HG03378 (cell line): ENCODE results near the gene ADCK1.
A peak's percentile ranks its signal among the peaks of the same experiment; 100 is the strongest.
"Not testable (repeated sequence)": the region's sequence is repeated elsewhere in the genome, so short reads cannot be mapped to it uniquely, and the experiment has no call there.

Source experiments
- ATAC-seq: cut with Tn5 transposase; IDR thresholded peaks from one replicate; pipeline ENCODE4 v1.9.1; 2021; ENCODE audit warnings: mild to moderate bottlenecking, moderate library complexity; ENCODE audit not compliant: unreplicated experiment

Gene ADCK1

DNA sequence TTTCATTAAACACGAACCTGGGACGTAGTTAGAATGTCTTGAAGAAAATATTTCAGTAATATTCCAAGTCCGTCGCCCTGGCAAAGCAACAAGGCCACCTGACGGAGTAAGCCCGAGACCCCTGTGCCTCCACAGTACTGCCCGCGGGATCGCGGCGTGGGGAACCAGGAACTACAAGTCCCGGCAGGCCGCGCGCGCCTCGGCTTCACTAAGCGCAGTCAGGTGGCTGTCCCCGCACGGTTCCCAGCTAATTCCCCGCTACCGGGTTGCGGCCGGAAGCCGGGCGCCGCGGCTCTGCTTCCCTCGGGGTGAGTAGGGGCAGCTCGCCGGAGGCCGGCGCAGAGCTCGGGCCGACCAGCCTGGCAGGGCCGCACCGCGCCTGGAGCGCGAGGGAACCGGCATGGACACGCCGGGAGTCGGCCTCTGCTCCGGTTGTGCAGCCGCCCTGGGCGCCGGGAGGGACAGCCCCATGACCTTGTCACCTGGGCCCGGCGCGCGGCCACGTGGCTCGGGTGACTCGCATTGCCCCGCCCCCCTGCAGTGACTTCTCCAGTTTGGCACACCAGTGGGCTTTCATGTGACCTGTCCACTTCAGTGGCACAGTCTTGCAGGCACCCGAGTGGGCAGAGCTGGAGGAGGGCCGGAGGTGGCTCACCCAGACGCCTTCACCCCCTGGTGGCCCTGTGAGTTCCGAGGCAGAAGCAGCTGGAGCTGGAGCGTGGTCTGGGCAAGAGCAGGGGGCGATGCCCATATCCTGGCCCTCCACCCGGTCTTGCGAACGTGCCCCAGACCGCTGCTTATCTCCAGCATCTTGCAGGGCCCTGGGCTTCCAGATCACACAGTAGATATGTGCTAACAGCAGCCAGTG is at the start of gene ADCK1:
ADCK1 (plus strand) TSS at position 247 of the 868 bp plus-strand sequence. CDS start 18,870 bp downstream, outside the sequence.
- ATAC-seq: peak; percentile 90

- ATAC-seq: no peak
Observed at GRCh38 chr14:77752266-77752665, 47.6 kb upstream of the ADCK1 start.

- ATAC-seq: no peak
Observed at GRCh38 chr14:77752799-77753516, 47.0 kb upstream of the ADCK1 start.

DNA sequence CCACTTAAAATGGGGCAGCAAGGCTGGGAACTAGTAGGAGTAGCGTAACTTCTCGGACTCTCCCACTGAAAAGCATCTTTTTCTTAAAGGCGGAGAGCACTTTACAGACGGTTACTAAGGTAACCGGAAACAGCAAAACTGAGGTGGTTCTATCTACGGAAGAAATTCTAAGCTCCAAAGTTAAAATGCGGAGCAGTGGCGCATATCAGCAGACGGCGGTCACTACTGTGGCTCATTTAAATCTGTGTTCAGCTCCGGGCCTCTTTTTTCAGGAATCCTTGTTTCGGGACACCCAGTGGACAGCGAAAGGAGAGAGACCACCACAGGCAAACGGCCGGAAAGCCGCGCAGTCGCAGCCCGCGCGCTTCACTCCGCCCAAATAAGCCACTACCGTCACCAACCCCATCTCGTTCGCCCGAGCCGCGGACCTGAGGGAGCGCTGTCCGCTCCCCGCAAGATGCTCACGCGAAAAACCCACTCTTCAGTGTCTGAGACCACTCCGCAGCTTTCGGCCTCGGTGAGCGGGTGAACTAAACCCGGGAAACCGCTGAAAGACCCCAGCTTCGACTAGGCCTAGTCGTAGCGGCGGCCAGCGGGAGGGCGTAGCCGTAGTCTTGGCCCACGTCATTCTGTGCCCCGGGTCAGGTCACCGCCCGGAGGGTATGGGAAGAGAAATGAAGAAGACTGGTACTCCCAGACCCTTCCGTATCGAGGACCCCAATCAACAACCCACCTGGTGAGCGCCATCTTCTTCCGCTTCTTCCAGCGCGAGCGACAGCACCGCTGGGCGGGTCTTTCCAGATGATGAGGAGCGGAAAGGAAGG is 39.3 kb upstream of the ADCK1 start, which contains the start of gene SNW1:
SNW1 (minus strand) TSS at position 776 of the 824 bp plus-strand sequence; CDS start at position 747, 29 bp downstream.
- ATAC-seq: peak; percentile 42

- ATAC-seq: peak; percentile 96
Observed at GRCh38 chr14:77761205-77761931, 38.5 kb upstream of the ADCK1 start.

- no peak for ATAC-seq
Observed at GRCh38 chr14:77763316-77763715, 36.6 kb upstream of the ADCK1 start.

DNA sequence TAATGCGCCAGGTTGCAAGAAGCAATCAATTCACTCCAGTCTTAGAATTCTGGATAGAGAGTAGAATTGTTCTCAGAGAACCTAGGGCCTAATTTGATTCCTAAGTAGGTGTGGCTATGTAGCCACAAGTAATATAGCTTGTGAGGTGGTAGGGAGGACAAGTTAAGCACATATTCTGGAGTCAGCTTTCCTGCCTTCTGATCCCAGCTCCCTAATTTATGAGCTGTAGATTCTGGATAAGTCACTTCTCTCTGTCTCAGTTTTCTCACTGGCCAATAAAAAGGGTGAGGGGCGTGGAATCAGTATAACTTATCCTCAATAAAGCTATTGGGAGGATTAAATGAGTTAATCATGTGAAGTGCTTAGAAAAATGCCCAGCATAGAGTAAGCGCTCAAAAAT is 35.9 kb upstream of the ADCK1 start:
- ATAC-seq: no peak

DNA sequence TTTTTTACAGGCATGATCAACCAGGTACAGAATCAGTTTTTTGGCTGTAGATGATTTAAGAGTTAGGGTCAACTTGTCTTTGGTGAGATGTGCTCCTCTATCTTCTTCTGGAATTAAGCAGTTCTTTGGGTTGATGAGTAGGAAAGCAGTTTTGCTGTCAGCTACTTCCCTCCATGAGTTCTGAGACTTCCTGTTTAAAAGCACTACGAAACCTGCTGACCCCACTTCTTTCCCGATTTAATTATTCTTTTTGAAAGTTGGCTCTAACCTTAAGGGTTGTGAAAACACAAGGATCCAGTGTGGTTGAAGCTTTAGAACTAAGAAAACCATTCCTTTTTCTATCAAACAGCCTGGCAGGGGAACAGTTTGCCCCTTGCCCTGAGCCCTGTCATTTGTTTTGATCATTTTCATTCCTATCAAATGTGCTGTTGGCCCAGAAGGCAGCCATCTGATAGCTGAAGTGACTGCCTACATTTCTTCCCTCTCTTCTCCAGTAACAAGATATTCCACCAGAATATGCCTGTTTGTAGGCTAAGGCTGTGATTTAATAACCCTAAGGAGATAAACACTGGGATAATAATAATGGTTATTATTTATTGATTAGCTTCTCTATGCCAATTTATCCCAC is 31.4 kb upstream of the ADCK1 start:
- not testable (repeated sequence) for ATAC-seq

GRCh38 chr14:77773966-77774365 is 25.9 kb upstream of the ADCK1 start:
- ATAC-seq: not testable (repeated sequence)

GRCh38 chr14:77782202-77782601 is 17.7 kb upstream of the ADCK1 start:
- ATAC-seq: peak; percentile 61

GRCh38 chr14:77786148-77786547 is 13.8 kb upstream of the ADCK1 start:
- ATAC-seq: no peak

DNA sequence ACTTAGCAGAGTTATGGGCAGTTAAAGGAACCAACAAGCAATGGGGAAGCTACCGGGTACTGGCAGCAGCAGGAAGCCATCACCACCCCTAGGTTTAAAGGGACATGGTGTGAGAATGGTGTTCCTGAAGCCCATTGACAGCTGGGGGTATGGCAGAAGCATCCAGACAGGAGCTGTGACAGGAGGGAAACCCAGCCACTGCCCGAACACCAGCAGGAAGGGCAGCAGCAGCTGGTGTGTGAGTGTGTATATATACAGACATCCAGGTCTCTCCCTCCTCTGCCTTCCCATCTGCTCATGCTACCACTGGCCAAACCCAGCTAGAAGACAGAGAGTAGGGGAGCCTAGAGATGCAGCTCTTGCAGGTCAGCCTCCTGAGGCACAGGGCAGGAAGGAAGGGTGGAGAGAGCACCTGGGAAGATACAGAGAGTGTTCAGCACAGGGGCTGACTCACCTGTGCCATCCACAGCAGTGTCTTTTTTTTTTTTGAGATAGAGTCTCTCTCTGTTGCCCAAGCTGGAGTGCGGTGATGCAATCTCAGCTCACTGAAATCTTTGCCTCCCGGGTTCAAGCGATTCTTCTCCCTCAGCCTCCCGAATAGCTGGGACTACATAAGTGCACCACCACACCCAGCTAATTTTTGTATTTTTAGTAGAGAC is 9.2 kb upstream of the ADCK1 start:
- no peak for ATAC-seq

- ATAC-seq: no peak
Observed at GRCh38 chr14:77791225-77791600, 8.7 kb upstream of the ADCK1 start.

DNA sequence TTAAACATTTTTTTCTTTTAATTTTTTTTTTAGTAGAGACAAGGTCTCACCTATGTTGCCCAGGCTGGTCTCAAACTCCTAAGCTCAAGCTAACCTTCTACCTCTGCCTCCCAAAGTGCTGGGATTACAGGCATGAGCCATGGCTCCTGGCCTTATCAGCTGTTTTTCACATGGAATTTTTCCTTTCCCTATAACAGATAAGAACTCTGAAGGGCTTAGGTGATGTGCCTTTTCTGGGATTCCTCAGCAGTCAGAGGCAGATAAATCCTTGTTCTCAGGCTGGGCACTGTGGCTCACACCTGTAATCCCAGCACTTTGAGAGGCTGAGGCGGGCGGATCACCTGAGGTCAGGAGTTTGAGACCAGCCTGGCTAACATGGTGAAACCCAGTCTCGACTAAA is 6.7 kb upstream of the ADCK1 start:
- ATAC-seq: not testable (repeated sequence)

DNA sequence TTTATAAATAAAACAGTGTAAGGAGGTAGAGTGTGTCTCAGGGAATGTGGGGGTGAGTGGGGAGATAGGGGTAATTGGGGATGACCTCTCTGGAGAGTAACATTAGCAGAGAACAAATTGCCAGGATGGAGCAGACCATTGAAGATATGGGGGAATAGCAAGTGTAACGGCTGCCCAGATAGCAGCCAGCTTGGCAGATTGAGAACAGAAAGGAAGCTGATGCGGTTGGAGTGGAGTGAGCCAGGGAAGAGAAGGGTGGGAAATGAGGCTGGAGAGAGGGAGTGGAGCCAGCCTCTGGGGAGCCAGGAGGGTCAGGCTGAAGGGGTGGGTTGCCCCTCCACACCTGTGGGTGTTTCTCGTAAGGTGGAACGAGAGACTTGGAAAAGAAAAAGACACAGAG is 5.6 kb upstream of the ADCK1 start:
- no peak for ATAC-seq

DNA sequence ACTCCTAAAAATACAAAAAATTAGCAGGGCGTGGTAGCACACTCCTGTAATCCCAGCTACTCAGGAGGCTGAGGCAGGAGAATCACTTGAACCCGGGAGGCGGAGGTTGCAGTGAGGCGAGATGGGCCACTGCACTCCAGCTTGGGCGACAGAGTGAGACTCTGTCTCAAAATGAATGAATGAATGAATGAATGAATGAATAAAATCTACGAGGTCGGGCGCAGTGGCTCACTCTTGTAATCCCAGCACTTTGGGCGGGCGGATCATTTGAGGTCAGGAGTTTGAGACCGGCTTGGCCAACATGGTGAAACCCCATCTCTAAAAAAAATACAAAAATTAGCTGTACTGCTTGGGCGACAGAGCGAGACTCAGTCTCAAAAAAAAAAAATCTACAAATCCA is 453 bp upstream of the ADCK1 start:
- not testable (repeated sequence) for ATAC-seq

GRCh38 chr14:77800814-77801213 is 905 bp downstream of the ADCK1 start:
- ATAC-seq: no peak

GRCh38 chr14:77804592-77804991 is 4.7 kb downstream of the ADCK1 start:
- no peak for ATAC-seq

GRCh38 chr14:77805706-77806105 is 5.8 kb downstream of the ADCK1 start:
- ATAC-seq: no peak
